Measurements from ENCODE around the gene UTRN.
A peak's percentile ranks its signal among the peaks of the same experiment; 100 is the strongest.

The UTRN gene

DNA sequence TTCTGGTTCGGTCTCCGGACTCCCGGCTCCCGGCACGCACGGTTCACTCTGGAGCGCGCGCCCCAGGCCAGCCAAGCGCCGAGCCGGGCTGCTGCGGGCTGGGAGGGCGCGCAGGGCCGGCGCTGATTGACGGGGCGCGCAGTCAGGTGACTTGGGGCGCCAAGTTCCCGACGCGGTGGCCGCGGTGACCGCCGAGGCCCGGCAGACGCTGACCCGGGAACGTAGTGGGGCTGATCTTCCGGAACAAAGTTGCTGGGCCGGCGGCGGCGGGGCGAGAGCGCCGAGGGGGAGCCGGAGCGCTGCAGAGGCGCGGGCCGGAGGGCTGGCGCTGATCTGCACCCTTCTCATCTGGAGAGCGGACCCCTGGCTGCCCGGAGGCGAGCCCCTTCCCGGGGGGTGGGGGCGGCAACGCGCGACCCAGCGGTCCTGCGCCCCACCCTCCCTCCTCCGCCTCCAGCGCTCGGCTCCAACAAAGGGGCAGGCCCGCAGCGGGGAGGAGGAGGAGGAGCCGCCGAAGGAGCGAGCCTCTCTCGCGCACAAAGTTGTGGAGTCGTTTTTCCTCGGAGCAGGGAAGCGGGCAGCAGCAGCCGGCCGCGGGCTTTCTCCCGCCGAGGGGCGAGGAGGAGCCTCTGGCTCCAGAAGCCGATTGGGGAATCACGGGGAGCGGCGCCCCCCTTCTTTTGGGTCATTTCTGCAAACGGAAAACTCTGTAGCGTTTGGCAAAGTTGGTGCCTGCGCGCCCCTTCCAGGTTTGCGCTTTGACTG lies at the start of gene UTRN:
Gene UTRN, plus strand, starts transcription at position 553 of the 765 bp plus-strand sequence. CDS start 6,494 bp downstream, outside the sequence.
- peak; percentile 80 for DNase-seq

DNA sequence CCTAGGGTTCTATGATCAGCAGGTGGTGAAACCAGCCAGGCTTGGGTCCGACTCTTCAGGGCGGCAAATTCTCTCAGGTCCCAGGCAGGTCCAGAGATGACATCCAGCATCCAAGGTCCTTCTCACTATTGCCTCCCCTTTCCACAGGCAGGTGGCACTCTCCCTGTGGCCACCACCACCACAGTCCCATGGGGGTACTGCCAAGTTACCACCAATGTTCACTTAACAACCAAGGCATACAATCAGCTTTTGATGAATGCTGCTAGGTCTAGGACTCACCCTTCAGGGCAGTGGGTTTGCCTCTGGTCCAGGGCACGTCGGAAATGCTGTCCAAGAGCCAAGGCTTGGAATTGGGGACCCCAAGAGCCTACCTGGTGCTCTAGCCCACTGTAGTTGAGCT lies 40.4 kb upstream of the UTRN start:
- DNase-seq: no peak

DNA sequence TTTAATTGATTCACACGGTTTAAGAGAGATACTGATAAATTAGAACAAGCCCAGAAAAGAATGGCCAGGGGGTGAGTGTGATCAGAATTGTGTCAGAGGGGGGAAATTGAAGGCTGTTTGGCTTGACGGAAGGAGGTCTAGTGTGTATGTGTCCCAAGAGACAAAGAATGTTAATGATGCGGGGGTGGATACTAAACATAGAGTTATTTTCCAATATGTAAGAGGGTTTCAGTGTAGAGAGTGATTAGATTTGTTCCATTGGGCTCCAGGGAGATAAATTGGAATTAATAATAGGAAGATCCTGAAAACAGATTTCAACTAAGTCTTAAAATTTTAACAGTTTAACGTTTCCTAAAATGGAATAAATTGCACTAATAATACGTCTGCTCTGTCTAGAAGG lies 38.1 kb upstream of the UTRN start:
- DNase-seq: no peak

DNA sequence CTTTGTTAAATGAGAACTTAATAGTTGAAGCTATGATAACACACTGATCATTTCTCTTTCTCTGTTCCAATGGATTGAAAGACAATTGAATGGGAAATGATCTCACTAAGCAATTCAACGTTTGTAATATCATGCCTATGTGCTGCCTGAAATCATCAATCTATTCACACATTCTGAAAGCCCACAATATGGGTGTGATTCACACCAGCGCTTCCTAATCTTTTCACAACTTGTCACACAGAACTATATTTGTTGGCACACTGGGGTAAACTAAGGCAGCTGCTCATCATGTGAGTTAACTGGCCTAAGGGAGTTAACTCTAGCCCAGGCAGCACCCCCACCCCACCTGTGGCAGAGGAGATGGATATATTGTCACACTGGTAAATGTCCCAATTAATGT lies 37.1 kb upstream of the UTRN start:
- no peak for DNase-seq

DNA sequence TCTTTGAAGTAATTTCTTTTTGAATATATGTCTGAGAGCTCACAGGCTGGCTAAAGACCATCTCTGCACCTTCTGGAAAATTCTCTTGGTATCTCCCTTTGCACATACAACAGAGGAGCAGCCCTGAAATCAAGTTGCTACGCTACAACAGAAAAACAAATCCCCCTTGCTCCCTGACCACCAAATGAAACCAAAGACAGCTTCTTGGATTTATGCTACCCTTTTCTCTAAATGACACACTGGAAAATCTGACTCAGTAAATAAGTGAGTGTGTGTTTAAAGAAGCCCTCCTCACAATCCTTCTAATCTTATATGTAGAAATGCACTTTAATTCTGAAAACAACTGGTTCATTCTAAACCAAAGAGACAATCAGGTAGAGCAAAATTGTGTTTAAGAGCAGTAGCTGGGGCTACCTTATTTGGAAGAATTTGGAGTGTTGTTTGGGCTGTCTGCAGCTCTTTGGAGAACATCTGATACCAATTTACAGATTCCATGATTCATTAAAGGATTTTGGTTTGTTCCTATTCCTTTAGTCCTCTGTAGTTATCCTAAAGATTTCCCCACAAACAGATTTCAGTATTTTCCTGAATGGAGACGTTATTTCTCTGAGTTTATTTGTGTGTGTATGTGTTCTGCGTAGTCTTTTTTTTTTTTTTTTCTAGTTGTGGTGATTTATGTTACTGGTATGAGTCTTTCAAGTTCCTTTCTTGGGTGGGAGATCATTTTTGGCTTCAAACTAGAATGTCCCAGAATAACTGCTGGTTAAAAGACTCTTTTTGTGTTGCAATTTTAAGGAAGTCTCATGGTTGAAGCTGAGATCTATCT lies 36.4 kb upstream of the UTRN start:
- no peak for DNase-seq

DNA sequence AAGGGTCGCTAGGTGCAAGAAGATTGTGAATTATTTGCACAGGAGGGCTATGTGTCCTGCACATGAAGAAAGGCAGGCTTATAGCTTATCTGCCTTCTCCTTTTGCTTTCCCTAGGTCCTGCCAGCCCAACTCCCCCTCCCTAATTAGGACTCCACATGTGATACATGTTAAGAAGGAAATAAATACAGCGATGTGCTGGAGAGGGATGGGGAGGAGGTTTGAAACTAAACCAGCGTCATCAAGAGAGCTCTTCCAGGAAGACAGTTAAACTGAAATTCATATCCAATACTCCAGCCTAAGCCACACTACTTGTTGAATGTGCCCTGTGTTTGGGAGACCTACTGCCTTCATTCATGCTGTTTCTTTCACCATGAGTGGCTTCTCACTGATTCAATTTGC lies 34.9 kb upstream of the UTRN start:
- no peak for DNase-seq

DNA sequence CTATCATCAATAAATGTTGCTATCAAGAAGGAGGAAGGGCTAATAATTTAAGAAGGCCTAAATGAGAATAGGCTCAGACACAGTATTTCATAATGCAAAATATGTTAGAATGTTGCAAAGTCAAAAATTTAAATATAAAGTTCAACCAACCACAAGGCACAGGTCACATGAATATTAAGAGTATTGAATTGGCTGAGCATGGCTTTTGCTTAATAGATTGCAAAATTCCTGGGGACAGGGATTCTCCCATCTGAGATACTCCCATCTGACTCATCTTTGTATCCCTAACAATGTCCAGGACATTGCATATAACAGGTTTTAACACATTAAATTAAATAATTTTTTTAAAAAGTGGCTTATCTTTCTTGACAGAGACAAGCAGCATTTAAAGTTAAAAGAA lies 32.9 kb upstream of the UTRN start:
- DNase-seq: no peak

DNA sequence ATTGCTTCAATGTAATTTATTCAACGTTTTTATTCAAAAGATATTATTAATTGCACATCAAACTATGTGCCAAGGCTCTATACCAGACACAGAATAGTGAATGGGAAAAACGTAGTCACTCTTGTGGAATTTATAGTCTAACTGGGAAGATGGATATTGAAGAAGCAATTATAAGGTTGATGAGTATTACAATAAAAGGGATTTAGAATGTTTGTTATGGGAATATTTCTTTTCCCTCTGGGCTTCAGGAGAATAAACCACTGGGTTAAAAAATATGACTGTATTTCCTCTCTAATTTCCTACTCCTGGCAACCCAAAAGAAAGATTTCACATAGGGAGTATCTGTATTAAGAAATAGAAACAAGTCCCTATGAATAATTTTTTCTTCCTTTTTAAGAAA lies 25.1 kb upstream of the UTRN start:
- no peak for DNase-seq

DNA sequence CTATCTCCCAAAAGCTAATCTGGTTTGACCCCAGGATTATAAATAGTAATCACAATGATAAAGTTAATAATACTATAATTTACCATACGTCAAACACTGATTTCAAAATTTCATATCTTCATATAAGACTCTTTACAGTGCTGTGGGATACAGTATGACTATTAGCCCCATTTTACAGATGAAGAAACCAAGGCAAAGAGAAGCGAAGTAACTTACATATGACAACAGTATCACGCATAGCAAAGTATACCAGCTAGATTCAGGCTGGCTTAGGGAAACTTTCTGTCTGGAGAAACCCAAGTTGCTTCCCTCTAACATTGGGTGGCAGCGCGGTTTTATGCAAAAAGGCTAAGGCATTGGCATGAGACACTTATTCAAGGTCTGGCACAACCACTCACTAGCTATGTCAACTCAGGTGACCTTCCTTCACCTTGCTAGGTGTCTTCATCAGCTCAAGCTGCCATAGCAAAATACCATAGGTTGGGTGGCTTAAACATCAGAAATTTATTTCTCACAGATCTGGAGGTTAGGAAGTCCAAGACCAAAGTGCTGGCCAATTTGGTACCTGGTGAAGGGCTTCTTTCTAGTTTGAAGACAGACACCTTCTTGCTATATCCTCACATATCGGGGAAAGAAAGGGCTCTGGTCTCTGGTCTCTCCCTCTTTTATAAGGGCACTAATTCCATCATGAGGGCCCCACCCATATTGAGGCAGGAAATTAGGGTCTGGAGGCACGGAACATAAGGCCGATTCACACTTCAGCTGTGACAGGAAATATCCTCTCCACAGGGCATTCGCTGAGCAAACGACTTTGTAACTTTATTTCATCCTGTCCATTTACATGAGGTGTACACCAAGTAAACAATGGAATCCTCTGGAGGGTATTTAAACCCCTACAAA lies 22.4 kb upstream of the UTRN start:
- DNase-seq: no peak

DNA sequence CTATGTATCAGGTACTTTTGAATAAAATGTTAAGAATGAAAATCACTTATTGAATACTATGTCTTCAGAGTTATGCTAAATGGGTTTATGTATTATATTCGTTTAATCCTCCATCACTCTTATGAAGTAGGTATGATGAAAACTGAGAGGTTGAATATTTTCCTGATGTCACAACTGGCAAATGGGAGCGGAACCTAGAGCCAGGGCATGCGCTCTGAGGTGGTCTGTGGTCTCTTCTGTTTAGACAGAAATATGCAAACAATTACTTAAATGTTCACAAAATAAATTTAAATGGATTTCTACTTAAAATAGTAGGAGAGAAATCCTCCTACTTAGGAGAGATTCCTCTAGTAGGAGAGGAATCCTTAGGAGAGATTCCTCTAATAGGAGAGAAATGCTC lies 21.3 kb upstream of the UTRN start:
- no peak for DNase-seq

DNA sequence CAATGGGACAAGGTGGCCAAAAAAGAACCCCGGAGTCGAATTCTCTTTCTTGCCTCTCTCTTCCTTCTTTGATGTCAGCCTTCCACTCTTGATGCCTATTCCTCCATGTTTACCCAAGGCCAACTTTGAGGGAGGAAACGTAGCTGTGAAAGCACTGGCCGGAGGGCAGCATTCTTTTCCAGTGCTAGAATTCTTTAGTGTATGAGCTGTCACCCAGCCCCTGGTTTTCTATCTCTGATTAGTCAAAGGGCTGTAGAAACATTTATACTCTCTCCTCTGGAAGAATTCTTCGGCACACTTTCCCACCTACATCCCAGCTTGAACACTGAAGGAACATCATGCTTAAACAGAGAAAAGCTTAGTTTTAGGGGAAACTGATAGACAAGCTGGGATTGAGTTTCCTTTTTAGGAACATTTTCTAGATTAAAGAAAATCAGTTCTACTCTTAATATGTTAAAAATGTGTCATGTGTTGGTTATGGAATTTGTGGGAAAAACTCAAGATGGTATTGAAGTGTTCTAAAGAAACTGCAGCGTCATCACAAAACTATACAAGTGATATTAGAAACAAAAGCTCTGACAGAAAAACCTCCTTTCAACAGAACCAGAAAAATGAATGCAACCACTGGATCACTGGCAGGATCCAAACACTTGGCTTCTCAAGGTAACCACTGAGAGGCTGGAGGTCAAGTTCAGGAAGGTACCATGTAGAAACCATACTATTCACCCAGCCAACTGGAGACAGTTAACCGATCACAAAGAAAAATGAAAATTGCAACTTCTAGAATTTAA lies 20.7 kb upstream of the UTRN start:
- DNase-seq: no peak

DNA sequence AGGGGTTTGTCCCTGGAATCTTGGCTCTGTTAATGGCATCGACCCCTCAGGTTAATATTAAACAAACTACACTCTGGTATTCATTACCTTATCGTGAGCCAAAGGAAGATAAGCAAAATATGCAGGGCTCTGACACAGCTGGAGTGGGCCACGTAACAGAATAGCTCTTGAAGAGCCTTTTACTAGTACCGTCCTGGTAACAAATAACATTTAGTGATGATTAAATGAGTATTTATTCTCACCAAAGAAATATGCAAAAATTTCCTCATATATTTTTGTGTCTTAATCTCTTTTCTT lies 20.1 kb upstream of the UTRN start:
- DNase-seq: no peak

DNA sequence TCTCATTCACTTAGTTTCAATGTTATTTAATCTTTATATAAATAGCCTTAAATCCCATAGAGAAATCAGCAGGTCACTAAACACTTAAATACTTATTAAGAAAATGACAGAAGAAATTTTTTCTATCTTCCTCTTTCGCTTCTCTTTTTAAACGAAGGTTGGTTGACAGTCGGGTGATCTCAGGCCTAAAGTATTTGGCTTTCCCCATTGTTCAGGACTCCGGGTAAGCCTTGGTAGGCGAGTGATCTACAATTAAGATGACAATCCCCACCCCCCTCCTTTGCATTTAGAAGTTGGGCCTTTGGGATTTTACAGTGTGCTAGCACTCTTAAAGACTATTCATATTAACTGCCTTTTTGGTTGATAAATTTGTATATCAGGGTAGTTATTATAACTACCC lies 19.7 kb upstream of the UTRN start:
- no peak for DNase-seq

DNA sequence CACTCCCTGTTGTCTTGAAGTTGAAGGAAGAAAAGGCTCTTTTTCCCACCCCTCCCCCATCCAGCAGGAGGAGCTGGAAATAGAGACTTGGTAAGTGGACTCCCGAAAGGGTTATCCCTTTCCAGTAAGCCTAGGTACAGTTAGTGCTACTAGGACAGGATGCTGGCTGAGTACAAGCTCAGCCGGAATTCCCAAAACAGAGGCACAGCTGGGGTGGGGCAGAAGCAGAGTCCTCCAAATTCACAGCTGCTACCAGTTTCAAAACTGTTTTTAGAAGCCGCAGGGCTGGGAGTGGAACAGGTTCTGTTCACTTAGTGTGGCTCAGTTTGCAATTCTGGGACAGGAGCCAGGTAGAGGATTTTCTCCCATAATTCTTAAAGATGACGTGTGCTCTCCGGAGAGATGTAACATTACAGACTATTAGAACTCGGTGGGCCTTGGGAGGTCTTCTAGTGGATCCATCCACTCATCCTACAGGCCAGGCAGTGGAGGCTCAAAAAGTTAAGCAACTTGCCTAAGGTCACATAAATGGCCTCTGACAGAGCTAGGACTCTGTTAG lies 19.0 kb upstream of the UTRN start:
- peak; percentile 23 for DNase-seq

DNA sequence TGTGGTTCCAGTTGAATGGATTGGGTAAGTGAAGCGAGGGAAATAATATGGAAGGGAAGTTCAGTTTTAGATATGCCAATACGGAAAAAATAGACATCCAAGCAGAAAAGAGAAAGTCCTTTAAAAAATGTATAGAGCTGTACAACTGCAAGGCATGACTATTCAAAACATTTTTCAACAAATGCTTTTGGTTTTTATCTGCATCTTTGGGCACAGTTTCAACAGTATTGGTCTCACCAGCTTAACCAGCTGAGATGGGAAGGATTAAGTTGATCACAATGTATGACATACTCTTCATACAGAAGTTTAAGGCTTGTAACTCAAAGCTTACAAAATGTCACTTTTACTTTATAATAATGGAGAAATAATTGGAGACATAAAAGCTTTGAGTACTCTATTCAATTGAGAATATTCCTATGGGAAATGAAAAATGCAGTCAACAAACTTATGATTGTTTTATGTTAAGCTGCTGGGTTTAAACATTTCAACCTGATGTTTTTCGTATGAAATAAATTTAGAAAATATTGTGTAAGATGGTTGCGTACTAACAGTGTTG lies 16.3 kb upstream of the UTRN start:
- no peak for DNase-seq

DNA sequence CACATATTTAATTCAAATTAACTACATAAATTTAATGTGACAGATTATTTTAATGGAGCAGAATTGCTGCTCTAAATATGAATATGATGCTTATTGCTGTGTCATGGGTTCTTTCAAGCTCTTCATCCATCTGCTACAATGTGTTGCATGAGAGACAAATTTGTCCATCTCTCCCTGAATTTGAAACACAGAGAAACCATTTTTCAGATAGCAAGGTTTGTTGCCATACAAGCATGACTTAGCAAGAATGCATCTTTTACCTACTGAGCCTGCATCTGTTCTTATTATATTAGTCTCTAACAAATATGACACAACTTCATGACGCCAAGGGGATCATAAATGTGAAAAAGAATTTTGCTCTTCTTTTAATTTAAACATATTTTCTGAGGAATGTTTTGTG lies 8.0 kb upstream of the UTRN start:
- DNase-seq: no peak

DNA sequence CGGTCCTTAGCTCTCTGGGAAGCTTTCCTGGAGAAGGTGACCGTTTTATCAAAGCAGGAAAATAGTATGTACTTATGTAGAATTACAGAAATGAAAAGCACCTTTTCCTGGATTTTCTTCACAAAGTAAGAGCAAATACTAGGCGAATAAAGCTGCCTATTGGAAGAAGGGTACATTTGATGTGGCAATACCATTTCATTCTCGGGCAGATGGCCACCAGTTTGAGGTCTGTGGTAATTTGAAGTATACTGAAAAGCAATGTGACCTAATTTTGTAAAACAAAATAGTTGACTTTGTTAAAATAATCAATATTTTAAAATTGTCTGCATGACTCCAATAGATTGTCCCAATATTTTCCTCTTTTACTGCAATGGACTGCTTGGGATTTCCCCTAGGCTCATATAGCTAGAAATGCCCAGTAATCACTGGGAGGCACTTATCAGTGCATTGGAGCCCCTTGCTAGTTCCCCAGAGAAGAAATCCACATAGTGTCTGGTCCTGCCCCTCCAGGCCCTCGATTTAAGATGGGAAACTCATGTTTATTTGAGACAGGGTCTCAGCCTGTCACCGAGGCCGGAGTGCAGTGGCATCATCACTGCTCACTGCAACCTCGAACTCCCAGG lies 7.4 kb upstream of the UTRN start:
- DNase-seq: no peak

DNA sequence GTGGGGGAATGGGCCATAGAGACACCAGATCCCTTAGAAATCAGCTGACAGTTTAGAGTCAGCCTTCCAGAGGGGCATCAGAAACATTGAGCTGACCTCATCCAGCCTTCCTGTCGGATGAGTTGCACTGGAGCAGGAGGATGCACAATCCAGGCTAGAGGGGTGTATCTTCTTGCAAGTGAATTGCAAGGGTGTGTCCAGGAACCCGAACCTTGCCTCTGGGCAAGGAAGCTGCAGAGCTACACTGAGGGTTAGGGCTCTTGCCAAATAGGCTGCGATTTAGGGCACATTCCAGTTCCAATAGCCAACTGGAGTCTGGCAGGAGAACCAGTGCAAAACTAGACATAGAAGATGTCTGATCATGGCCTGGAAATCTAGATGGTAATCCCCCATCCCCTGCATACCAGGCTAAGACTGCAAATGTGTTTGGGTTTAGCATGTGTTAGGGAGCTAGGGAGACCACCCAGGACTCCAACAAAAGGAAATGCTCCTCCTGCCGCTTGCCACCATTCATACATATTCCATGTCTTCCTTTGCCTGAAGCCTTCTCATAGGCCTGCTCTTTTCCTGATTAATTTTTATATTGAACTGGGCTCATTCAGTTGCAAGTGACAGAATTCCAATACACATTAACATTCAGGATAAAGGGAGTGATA lies 6.3 kb upstream of the UTRN start:
- DNase-seq: no peak

DNA sequence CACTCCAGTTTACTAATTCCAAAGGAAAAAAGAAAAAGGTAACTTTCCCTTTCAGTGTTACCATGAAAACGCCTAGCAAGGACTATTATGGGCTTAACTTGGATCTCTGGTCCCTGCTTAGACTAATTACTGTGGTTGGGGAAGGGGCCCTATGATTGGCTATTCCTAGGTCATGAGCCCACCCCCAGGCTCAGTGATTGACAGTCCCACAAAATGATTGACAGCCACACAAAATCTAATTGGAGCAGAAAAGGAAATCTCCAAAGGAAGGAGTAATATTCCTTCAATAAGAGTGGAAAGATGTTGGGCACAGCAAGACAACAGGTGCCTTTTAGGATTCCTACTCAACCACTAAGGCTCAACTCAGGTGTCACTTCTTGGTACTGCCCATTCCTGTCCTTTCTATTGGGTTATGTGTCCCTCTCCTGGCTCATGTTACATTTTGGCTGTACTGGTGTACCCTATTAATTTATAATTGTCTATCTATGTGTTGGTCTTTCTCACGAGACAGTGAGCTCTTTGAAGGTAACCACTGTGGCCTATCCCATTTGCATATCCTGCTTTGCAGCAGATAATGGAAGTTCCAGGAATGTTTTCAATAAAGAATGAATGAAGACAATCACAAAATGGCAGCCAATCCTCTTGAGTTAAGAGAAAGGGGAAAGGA lies 5.5 kb upstream of the UTRN start:
- DNase-seq: no peak
